ENCODE results near the gene PALLD.

Gene PALLD

GRCh38 chr4:168833881-168834280 is 337.0 kb downstream of the PALLD start:
- intact Hi-C loops (cut with DNase I): no loop called here
- no peak for DNase-seq

GRCh38 chr4:168835880-168836454 is 339.1 kb downstream of the PALLD start:
- DNase-seq: no peak
- intact Hi-C loops (cut with DNase I): no loop called here

- DNase-seq: no peak
- intact Hi-C loops (cut with DNase I): no loop called here
These were observed 339.6 kb downstream of the PALLD start for GRCh38 chr4:168836490-168836889.

GRCh38 chr4:168837922-168838321 is 341.1 kb downstream of the PALLD start:
- DNase-seq: no peak
- intact Hi-C loops (cut with DNase I): no loop called here

- intact Hi-C loops (cut with DNase I): no loop called here
- DNase-seq: no peak
These were observed 343.0 kb downstream of the PALLD start for GRCh38 chr4:168839758-168840391.

GRCh38 chr4:168840392-168840763 is 343.5 kb downstream of the PALLD start:
- intact Hi-C loops (cut with DNase I): no loop called here

GRCh38 chr4:168841000-168841671 is 344.3 kb downstream of the PALLD start:
- intact Hi-C loops (cut with DNase I): no loop called here
- DNase-seq: peak in 5 of 10 donors; percentile 14 to 86 (median 55)

More at GRCh38 chr4:168840392-168840763, 343.5 kb downstream of the PALLD start:
- DNase-seq: no peak

GRCh38 chr4:168841672-168842019 is 344.8 kb downstream of the PALLD start:
- intact Hi-C loops (cut with DNase I): no loop called here
- DNase-seq: no peak

GRCh38 chr4:168842186-168842585 is 345.3 kb downstream of the PALLD start:
- no peak for DNase-seq
- intact Hi-C loops (cut with DNase I): no loop called here

- intact Hi-C loops (cut with DNase I): no loop called here
These were observed 346.8 kb downstream of the PALLD start for GRCh38 chr4:168843635-168844034.

GRCh38 chr4:168844353-168845049 is 347.6 kb downstream of the PALLD start:
- intact Hi-C loops (cut with DNase I): no loop called here
- no peak for DNase-seq

More at GRCh38 chr4:168843635-168844034, 346.8 kb downstream of the PALLD start:
- DNase-seq: no peak

GRCh38 chr4:168845897-168846296 is 349.0 kb downstream of the PALLD start:
- no peak for DNase-seq
- intact Hi-C loops (cut with DNase I): no loop called here

GRCh38 chr4:168846414-168846813 is 349.6 kb downstream of the PALLD start:
- intact Hi-C loops (cut with DNase I): no loop called here
- no peak for DNase-seq

GRCh38 chr4:168847771-168848502 is 351.1 kb downstream of the PALLD start:
- intact Hi-C loops (cut with DNase I): no loop called here

GRCh38 chr4:168849030-168849675 is 352.3 kb downstream of the PALLD start:
- DNase-seq: no peak
- intact Hi-C loops (cut with DNase I): no loop called here

More at GRCh38 chr4:168847771-168848502, 351.1 kb downstream of the PALLD start:
- no peak for DNase-seq

GRCh38 chr4:168849997-168850396 is 353.1 kb downstream of the PALLD start:
- no peak for DNase-seq
- intact Hi-C loops (cut with DNase I): no loop called here

GRCh38 chr4:168852387-168852786 is 355.5 kb downstream of the PALLD start:
- DNase-seq: no peak
- intact Hi-C loops (cut with DNase I): no loop called here

GRCh38 chr4:168852933-168853713 is 356.3 kb downstream of the PALLD start:
- intact Hi-C loops (cut with DNase I): no loop called here
- DNase-seq: no peak

GRCh38 chr4:168853770-168854169 is 356.9 kb downstream of the PALLD start:
- no peak for DNase-seq
- intact Hi-C loops (cut with DNase I): no loop called here

Data from posterior cingulate gyrus (tissue), 11 donors.